GM20000 (cell line): ENCODE measurements around the gene SLFN12.
"Not testable (repeated sequence)": the region's sequence is repeated elsewhere in the genome, so short reads cannot be mapped to it uniquely, and the experiment has no call there.

Source experiments
- DNase-seq: peaks from one replicate; pipeline ENCODE4 v3.0.0; 2012; ENCODE audit warnings: low spot score
- CTCF ChIP-seq: IDR thresholded peaks from 2 replicates; pipeline ENCODE4 v1.5.1; 2012; ENCODE audit warnings: mild to moderate bottlenecking, control low read depth; ENCODE audit errors: extremely low read depth, missing control alignments

The SLFN12 gene

GRCh38 chr17:35404360-35404759 is 27.9 kb downstream of the SLFN12 start:
- no peak for TF ChIP-seq CTCF
- no peak for DNase-seq

GRCh38 chr17:35393783-35394182 is 38.5 kb downstream of the SLFN12 start:
- not testable (repeated sequence) for DNase-seq

GRCh38 chr17:35390663-35391062 is 41.6 kb downstream of the SLFN12 start:
- DNase-seq = no peak
- TF ChIP-seq CTCF = no peak

- no peak for TF ChIP-seq CTCF
- DNase-seq = no peak
These were observed 42.1 kb downstream of the SLFN12 start for GRCh38 chr17:35390156-35390555.

- no peak for TF ChIP-seq CTCF
- DNase-seq = no peak
These were observed 44.8 kb downstream of the SLFN12 start for GRCh38 chr17:35387496-35387895.

- TF ChIP-seq CTCF = no peak
- DNase-seq = no peak
These were observed 54.6 kb downstream of the SLFN12 start for GRCh38 chr17:35377706-35378105.

- TF ChIP-seq CTCF = no peak
- no peak for DNase-seq
These were observed 55.2 kb downstream of the SLFN12 start for GRCh38 chr17:35377068-35377467.

- no peak for TF ChIP-seq CTCF
- DNase-seq = no peak
These were observed 56.1 kb downstream of the SLFN12 start for GRCh38 chr17:35376245-35376644.
